ENCODE data around the gene DDT.
"Not testable (repeated sequence)": the region's sequence is repeated elsewhere in the genome, so short reads cannot be mapped to it uniquely, and the experiment has no call there.

The DDT gene

GRCh38 chr22:23977304-23977703 lies 3.1 kb upstream of the DDT start:
- H3K27me3 Mint-ChIP-seq (ENCODE audit: low read depth); H3K4me1 Mint-ChIP-seq (ENCODE audit: low read depth); H3K4me3 Mint-ChIP-seq; DNase-seq (ENCODE audit: low spot score); H3K36me3 Mint-ChIP-seq (ENCODE audit: low read depth); H3K27ac Mint-ChIP-seq; H3K9me3 Mint-ChIP-seq: not testable (repeated sequence)

DNA sequence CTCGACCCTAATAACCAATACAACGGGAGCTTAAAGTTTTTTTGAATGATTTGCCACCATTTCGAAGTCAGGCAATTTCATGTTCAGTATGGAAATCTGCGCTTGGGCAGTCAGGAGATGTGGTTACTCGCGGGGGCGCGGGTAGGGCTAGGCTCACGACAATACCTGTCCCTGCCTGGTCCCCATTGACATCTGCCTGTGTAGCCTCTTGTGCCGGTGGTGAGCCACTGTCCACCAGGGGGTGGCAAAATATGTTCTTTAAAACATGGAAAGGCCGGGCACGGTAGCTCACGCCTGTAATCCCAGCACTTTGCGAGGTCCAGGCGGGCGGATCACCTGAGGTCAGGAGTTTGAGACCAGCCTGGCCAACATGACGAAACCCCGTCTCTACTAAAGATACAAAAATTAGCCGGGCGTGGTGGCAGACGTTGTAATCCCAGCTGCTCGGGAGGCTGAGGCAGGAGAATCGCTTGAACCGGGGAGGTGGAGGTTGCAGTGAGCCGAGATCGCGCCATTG lies 653 bp upstream of the DDT start:
- H3K4me3 Mint-ChIP-seq; H3K27me3 Mint-ChIP-seq (ENCODE audit: low read depth); DNase-seq (ENCODE audit: low spot score); H3K9me3 Mint-ChIP-seq; H3K27ac Mint-ChIP-seq: not testable (repeated sequence)
- Mint-ChIP-seq H3K4me1 (ENCODE audit: low read depth) (peaks cover 15% of the 10 kb centered on the region), H3K36me3 (ENCODE audit: low read depth) (peaks cover 19% of the 10 kb centered on the region)

DNA sequence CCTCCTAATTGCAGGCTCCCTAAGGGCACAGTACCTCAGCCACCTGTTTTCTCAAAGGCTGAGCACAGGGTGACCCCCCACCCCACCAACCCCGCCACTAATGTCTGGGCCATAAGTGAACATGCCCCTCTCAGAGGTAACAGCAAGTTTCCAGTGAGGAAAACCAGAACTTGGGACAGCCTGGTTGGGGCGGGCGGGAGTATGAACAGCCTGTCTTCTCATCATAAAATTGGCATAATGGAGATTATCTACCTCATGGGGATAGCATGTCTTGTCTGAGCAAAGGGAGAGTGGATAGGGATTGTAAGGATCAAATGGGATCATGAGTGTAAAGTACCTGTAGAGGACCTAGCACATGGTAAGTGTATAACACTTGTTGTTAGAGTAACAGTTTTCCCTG lies 2.3 kb downstream of the DDT start:
- not testable (repeated sequence) for DNase-seq (ENCODE audit: low spot score); H3K27me3 Mint-ChIP-seq (ENCODE audit: low read depth); H3K9me3 Mint-ChIP-seq
- Mint-ChIP-seq H3K4me1 (ENCODE audit: low read depth) (peaks cover 21% of the 10 kb centered on the region), H3K4me3 (peak overlapping the region; percentile 61), H3K36me3 (ENCODE audit: low read depth) (peaks cover 23% of the 10 kb centered on the region), H3K27ac (peak overlapping the region; percentile 47)

DNA sequence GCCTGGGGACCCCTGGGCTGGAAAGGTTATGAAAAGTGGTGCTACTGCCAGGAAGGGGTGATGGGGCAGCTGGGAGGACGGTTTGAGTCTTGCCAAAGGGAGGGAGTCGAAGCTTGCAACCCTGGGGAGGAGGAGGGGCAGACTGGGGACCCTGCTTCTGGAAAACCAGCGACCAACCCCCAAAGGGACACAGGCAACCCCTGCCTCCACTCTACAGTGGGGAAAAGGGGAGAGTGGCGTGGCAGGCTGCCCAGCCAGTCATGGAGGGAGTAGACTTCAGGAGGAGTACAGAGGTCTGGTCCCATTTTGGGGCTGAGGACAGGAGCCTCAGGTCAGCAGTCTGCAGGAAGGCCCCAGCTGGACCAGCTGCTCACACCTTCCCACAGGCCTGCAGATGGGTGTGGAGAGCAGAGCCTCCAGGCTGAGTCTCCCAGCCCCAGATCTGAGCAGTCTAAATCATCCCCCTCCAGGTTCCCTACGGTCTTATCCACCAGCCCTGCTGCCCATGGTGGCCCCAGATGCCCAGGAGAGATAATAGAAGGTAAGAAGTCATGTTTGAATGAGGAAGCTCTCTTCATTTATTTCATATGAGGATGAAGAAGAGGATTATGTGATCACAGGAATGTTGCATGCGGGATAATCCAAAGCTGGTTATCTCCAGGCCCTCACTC lies 3.3 kb downstream of the DDT start:
- no peaks in the 10 kb centered on the region for H3K9me3 Mint-ChIP-seq
- peaks cover 23% of the 10 kb centered on the region for H3K36me3 Mint-ChIP-seq (ENCODE audit: low read depth)
- DNase-seq (ENCODE audit: low spot score), result no peak
- H3K4me1 Mint-ChIP-seq (ENCODE audit: low read depth), result peaks cover 21% of the 10 kb centered on the region
- H3K27ac Mint-ChIP-seq, result peak overlapping the region; percentile 19
- peak overlapping the region; percentile 7 for H3K4me3 Mint-ChIP-seq
- no peaks in the 10 kb centered on the region for H3K27me3 Mint-ChIP-seq (ENCODE audit: low read depth)

GRCh38 chr22:23970201-23970641 lies 4.0 kb downstream of the DDT start:
- Mint-ChIP-seq H3K36me3 (ENCODE audit: low read depth) (peaks cover 23% of the 10 kb centered on the region), H3K27me3 (ENCODE audit: low read depth) (no peaks in the 10 kb centered on the region), H3K27ac (no peak overlapping the region), H3K9me3 (no peaks in the 10 kb centered on the region), H3K4me3 (peak overlapping the region; percentile 1), H3K4me1 (ENCODE audit: low read depth) (peaks cover 21% of the 10 kb centered on the region)
- DNase-seq (ENCODE audit: low spot score), result no peak

DNA sequence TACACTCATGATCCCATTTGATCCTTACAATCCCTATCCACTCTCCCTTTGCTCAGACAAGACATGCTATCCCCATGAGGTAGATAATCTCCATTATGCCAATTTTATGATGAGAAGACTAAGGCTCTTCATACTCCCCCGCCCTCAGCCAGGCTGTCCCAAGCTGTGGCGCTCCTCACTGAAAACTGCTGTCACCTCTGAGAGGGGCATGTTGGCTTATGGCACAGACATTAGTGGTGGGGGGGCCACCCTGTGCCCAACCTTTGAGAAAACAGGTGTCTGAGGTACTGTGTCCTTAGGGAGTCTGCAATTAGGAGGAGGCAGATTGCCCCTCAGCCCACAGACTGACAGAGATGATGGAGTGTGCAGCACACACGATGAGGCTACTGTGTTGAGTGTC lies 5.2 kb downstream of the DDT start:
- Mint-ChIP-seq H3K4me3 (peak overlapping the region; percentile 39), H3K4me1 (ENCODE audit: low read depth) (peaks cover 21% of the 10 kb centered on the region), H3K9me3 (no peaks in the 10 kb centered on the region), H3K36me3 (ENCODE audit: low read depth) (peaks cover 23% of the 10 kb centered on the region), H3K27me3 (ENCODE audit: low read depth) (no peaks in the 10 kb centered on the region), H3K27ac (no peak overlapping the region)
- DNase-seq (ENCODE audit: low spot score), result no peak

- Mint-ChIP-seq H3K36me3 (ENCODE audit: low read depth) (peaks cover 19% of the 10 kb centered on the region), H3K4me1 (ENCODE audit: low read depth) (peaks cover 17% of the 10 kb centered on the region)
- H3K27me3 Mint-ChIP-seq (ENCODE audit: low read depth); DNase-seq (ENCODE audit: low spot score); H3K4me3 Mint-ChIP-seq; H3K27ac Mint-ChIP-seq; H3K9me3 Mint-ChIP-seq: not testable (repeated sequence)
Observed at GRCh38 chr22:23966568-23966967, 7.7 kb downstream of the DDT start, which contains the start of gene DDTL. Gene DDTL, plus strand, starts transcription at chr22:23966888. Its CDS starts 27 bp downstream, at chr22:23966915.

- H3K4me1 Mint-ChIP-seq (ENCODE audit: low read depth), result peaks cover 14% of the 10 kb centered on the region
- not testable (repeated sequence) for H3K4me3 Mint-ChIP-seq; H3K27me3 Mint-ChIP-seq (ENCODE audit: low read depth); H3K9me3 Mint-ChIP-seq; H3K27ac Mint-ChIP-seq; DNase-seq (ENCODE audit: low spot score)
- peaks cover 14% of the 10 kb centered on the region for H3K36me3 Mint-ChIP-seq (ENCODE audit: low read depth)
Observed at GRCh38 chr22:23966094-23966493, 8.1 kb downstream of the DDT start.

GRCh38 chr22:23961084-23961771 lies 13.0 kb downstream of the DDT start, which contains the start of gene GSTT2B:
Gene GSTT2B, minus strand, starts transcription at chr22:23961195. Its CDS starts 64 bp downstream, at chr22:23961131.
- not testable (repeated sequence) for H3K36me3 Mint-ChIP-seq (ENCODE audit: low read depth); H3K4me1 Mint-ChIP-seq (ENCODE audit: low read depth); H3K27ac Mint-ChIP-seq; H3K9me3 Mint-ChIP-seq; H3K27me3 Mint-ChIP-seq (ENCODE audit: low read depth); H3K4me3 Mint-ChIP-seq; DNase-seq (ENCODE audit: low spot score)

GRCh38 chr22:23956301-23956900 lies 17.8 kb downstream of the DDT start:
- H3K4me1 Mint-ChIP-seq (ENCODE audit: low read depth); H3K27me3 Mint-ChIP-seq (ENCODE audit: low read depth); H3K9me3 Mint-ChIP-seq; H3K27ac Mint-ChIP-seq; H3K36me3 Mint-ChIP-seq (ENCODE audit: low read depth); H3K4me3 Mint-ChIP-seq: not testable (repeated sequence)
- peak; percentile 64 for DNase-seq (ENCODE audit: low spot score)

- not testable (repeated sequence) for H3K4me1 Mint-ChIP-seq (ENCODE audit: low read depth); H3K27ac Mint-ChIP-seq; H3K27me3 Mint-ChIP-seq (ENCODE audit: low read depth); DNase-seq (ENCODE audit: low spot score); H3K9me3 Mint-ChIP-seq; H3K4me3 Mint-ChIP-seq; H3K36me3 Mint-ChIP-seq (ENCODE audit: low read depth)
Observed at GRCh38 chr22:23955886-23956285, 18.4 kb downstream of the DDT start.

DNA sequence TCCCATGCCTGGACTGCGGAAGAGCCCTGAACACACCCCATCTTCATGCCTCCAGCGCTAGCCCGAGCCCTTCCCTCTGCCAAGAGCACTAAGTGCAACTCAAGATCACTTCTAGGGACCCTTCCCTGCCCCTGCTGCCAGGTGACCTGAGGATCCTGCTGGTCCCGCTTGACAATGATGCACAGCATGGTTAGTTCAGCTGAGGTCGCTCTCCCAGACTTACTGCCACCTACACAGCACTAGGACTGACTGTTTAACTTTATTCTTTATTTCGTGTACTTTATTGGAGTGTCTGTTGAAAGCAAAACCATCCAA lies 19.3 kb downstream of the DDT start:
- not testable (repeated sequence) for H3K36me3 Mint-ChIP-seq (ENCODE audit: low read depth); H3K4me3 Mint-ChIP-seq; H3K4me1 Mint-ChIP-seq (ENCODE audit: low read depth); H3K27ac Mint-ChIP-seq; H3K27me3 Mint-ChIP-seq (ENCODE audit: low read depth); H3K9me3 Mint-ChIP-seq; DNase-seq (ENCODE audit: low spot score)

DNA sequence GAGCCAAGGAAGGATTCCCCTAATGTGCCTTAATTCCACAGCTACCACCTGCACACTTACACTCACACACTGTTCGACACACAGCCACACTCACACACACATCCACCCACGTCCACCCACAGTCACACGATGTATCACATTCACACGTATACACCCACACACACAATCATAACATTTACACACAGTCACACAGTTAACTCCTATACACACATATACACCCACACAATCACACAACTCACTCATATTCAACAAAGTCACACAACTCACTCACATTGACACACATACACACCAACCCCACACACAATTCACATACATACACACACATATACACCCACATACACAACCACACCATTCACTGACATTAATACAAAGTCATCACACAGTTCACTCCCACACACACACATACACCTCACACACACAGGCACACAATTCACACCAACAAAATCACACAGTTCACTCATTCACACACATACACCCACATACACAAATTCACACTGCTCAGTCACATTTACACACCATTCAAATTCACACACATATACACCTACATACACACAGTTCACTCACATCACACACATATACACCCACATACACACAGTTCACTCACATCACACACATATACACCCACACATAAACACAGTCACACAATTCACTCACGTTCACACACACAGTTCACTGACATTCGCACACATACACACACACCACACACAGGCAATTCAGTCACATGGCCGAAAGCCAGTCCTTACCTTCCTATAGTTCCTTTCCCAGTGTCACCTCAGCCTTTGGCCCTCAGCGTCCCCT lies 19.8 kb downstream of the DDT start:
- not testable (repeated sequence) for H3K27me3 Mint-ChIP-seq (ENCODE audit: low read depth); H3K4me1 Mint-ChIP-seq (ENCODE audit: low read depth); H3K27ac Mint-ChIP-seq; H3K9me3 Mint-ChIP-seq; H3K4me3 Mint-ChIP-seq; H3K36me3 Mint-ChIP-seq (ENCODE audit: low read depth); DNase-seq (ENCODE audit: low spot score)

DNA sequence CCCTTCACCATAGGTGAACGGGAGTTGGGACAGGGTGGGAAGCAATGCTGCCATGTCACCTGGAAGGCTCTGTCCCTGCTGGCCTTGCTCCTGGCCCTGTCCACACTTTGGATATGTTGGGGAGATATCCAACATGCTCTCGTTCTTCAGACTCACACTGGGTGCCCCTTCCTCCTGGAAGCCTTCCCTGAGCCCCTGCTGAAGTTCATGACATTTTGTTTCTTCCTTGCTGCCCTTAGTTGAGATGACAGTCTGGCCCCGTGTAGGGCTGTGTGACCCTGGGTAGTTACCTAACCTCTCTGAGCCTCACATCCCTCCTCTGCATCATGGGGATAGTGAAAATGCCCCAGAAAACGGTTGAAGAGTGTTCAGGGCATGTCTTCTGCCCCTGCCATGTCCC lies 20.8 kb downstream of the DDT start:
- not testable (repeated sequence) for H3K27ac Mint-ChIP-seq; H3K9me3 Mint-ChIP-seq; DNase-seq (ENCODE audit: low spot score); H3K4me1 Mint-ChIP-seq (ENCODE audit: low read depth); H3K4me3 Mint-ChIP-seq; H3K36me3 Mint-ChIP-seq (ENCODE audit: low read depth); H3K27me3 Mint-ChIP-seq (ENCODE audit: low read depth)

Measured in T-helper 2 cell treated with Interferon-gamma antibody and Interleukin-4, amounts not matched to agents 5 μg/mL and 100 μg/mL, for 36 hours (primary cell).